GM19023 (cell line): ENCODE data around the gene ZNF778.

ENCODE experiments used
- ATAC-seq: cut with Tn5 transposase; IDR thresholded peaks from one replicate; pipeline ENCODE4 v1.9.1; 2021; ENCODE audit warnings: mild to moderate bottlenecking, moderate library complexity; ENCODE audit not compliant: unreplicated experiment

The ZNF778 gene

DNA sequence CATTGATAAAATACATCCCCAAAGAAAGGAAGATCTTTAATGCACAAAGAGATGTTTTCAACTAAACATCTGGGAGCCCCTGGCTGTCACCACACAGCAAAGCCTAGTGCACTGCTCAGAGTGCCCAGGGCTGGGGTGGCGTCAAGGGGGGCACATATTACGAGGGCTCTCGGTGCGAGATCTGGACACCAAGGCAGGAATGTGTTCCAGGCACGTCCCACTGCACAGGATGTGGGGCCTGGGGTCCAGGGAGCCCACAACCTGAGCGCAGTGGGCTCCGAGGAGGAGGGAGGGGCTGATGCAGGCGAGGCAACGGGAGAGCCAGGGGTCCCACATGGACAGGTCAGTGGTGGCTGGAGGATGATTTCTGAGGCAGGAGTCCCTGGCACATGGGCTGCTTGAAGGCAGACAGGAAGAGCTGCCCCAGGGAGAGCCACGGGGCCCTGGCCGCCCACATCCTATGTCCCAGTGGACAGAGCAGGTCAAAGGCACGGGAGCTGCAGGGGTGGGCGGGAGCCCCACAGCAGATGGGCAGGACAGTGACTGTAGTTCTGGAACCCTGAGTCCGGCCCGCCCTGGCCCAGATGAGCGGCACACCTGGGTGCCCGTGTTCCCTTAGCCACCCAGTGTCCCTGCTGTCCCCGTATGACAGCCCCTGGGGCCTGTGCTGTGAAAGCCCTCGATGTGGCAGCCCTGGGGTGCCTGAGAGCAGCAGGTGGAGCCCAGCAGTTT is 56.4 kb downstream of the ZNF778 start:
- no peak for ATAC-seq

DNA sequence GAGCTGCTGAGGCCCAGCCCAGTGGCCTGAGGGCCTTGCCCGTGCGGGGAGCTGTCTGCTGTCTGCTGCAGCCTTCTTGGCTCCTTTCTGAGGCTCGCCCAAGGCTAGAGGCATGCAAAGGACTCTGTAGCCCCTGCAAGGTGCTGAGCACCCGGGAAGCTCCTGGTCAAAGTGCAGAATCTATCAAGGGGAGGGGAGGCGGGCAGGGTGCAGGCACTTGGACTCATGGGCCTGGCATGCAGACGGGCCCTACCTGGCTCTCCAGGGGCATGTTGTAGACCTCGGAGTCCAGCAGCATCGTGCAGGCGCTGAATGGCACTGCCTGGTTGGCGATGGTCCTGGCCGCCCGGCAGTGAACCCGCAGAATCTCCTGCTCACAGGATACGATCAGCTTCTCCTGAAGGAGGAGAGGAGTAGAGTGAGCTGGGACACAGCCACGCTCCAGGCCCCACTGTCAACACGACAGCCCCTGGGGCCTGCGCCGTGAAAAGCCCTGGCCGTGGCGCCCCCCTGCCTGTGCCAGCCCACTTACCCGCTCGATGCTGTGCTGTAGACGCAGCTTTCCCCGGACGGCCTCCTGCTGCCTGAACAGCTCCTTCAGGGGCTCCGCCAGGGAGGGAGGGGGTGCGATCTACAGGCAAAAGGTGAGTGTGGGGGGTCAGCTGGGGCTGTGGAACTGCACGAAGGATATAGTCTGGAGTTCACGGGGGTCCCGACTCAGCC is 57.2 kb downstream of the ZNF778 start:
- ATAC-seq = no peak

DNA sequence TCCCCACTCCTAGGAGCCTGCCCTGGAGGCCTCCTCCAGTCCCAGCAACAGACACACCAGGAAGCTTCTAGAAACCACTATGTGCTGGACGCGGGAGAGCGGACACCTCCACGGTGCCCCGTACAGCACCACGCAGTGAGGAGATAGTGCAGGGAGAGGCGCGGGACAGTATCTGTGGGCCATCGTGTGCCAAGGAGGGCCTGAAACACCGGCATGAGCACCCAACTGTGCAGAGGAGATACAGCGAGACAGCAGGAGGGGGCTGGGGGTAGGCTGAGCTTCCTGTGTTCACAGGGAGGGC is 57.7 kb downstream of the ZNF778 start:
- no peak for ATAC-seq

DNA sequence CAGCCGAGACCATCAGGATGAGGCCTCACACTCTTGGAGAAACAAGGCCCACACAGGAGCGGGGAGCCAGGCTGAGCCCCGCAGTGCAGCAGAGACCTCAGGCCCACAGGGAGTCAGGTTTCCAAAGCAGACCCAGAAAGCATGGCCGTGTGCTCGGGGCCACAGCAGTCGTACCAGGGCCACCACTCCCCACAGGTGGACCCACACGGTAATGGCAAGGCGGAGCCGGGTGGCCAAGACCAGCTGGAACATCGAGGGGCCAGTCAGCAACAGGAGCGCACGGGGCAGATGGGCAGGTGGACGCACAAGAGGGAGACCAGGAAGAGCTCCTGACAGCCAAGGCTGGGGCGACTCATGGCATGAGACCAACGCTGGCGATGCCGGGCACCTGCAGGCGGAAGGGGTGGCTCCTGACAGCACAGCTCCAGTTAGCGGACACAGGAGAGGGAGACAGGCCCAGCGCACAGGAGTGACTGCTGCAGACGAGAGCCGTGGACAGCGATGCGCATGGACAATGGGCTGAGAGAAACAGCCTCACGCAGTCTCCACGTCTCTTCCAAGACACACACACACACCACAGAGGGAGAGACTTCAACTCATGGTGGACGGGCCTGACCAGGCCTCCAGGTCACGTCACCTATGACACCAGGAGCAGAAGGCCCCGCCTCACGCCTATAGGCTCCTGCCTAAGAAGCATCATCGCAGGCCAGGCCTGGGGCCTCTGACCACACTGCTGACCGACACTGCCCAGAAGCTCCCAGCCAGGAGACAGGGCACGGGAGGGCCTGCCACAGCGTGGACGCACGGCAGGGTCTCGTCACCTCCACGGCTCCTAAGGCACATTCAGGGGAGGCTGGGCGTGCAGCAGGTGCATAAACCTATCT is 58.6 kb downstream of the ZNF778 start:
- no peak for ATAC-seq

DNA sequence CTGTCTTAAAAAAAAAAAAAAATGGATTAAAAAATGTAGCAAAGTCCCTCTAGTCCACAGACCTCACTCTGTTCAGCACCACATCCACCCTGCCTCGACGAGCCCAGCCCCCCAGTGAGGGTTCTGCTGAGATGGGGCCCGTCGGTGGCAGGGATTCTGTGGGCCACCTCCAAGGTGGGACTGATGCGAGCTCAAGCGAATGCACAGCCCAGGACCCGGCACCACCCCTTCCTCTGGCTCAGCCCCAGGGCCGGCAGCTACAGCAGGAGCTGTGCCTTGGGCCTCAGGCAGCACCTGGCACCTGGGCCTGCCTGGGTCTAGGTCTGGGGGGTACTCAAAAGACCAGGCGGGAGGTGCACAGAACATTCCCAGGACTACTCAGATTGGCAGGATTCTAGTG is 59.5 kb downstream of the ZNF778 start:
- no peak for ATAC-seq

DNA sequence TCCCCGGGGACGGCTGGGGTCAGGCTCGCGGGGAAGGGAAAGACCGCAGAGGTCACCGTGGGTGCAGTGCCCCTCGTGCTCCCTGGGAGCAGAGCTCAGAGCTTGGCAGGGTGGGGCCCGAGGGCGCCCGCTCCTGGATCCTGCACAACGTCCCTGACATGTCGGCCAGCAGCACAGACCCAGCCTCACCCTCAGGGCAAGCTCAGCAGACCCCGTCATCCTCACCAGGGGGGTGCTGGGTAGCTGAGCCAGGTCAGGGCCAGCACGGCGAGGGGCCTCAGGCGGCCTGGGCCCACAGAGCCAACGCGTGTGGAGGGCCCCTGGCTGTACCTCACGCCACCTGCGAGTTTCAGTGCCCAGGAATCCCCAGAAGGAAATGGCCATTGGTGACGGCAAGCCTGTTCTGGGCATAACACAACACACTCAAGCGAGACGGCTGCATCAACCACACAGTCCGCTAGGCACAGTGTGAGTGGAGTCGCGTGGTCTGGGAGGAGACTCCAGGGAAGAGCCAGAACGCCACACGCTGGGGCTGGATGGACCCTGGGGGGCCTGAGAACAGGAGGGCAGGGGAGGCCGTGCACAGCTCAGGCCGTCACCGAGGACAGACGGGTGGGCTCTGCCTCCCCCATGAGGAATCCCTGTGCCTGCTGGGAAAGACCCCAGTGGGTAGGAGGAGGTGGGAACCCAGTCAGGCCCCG is 60.3 kb downstream of the ZNF778 start:
- no peak for ATAC-seq

DNA sequence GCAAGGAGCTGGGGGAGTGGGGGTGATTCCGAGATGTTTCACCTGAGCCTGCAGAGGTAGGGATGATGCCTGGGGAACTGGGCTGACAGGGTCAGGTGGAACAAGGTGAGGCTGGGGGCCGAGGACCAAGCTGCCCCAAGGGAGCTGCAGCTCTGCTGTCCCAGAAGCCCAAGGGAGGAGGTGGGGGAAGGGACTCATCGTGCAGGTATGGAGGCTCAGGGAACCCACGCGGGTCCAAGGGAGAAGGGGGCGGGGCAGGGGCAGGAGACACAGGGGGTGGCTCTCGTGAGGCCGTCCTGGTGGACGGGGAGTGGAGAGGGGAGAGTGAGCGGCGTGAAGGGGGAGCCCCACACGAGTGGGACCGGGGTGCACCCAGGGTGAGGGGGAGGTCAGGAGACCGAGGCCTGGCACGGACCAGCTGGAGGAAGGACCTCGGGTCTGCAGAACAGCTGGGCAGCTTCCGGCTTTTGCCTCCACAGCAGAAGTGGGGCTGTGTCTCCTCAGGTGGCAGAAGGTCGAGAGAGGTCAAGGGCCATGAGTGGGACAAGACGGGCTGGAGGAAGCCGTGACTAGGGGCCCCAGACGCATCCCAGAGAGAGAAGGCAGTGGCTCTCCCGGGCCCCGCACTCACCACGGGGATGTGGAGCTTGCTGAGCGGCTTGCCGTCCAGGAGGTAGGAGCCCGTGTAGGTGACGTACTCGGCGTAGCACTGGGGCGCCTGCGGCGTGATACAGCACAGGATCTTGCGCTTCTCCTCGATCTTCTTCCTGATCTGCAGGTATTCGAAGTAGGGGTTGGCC is 61.1 kb downstream of the ZNF778 start:
- ATAC-seq = no peak

DNA sequence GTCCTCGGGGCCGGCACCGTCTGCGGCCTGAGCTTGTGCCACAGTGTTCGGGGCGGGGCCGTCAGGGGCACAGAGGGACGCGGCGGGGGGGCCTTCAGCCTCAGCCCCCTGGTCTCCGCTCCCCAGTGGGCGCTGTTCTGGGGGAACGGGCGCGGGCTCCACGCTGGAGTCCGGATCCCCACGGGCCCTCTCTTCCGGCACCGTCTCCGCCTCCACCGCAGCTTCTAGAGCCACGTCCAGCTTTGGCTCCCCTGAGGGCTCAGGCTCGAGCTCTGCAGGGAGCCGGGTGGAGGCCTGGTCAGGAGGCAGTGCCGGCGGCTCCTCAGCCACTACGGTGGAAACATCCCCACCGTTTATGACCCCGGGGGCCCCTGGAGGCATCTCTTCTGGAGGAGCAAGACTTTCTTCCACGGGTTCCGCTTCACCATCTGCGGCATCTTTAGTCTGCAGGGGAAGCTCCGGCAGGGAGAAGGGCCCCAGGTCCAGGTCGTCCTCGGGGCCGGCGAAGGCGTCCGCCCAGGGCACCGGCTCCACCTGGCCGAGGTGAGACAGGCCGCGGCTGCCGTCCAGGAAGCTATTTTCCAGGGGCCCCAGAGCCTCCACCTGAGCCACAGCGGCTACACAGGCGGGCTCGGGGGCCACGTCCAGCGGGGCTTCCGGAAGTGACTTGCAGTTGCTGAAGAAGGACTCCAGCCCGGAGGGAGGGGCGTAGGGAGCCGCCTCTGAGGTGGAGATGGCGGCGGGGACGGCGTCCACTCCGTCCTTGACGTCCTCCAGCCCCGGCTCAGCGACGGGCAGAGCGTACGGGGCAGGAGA is 62.4 kb downstream of the ZNF778 start:
- no peak for ATAC-seq

DNA sequence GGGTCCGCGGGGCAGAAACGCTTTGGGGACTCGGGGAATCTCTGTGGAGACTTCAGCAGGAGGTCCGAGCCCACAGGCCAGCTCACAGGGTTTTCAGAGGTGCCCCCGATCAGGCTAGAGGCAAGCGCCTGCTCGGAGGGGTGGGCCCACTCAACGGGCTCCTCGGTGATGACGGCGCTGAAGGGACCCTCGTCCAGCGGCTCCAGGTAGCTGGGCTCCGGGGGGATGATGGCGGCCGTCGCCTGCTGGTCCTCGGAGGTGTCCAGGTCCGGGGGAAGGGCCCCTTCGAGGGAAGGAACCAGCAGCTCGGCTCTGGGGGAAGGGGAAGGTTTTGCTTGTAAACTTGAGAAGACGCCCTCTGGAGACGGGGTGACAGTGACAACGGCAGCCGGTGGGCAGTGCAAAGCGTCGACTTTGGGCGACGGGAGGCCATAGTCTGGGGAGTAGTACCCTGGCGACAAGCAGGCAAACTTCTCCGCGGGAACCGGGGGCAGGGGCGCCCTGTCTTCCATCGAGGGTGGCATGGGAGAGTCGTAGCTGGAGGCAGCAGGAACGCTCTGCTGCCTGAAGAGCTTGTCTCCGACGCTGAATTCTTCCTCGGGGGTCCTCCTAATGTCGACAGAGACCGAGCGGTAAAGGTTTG is 63.2 kb downstream of the ZNF778 start:
- ATAC-seq = no peak

DNA sequence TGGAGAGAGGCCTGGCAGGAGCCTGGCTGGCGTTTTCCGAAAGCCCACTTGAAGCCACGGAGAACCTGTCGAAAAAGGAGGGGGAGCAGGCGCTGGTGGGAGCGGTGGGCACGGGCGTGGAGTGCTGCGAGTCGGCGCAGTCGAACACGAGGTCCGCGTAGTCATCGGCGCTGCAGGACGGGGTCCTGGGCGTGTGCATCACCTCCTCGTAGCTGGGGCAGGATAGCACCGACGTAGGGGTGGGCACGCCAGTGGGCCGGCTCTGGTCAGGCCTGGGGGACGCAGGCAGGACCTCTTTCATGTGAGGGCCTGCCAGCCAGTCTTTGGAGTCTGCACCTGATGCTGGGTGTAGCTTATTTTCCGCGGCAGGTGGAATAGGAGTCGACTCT is 63.7 kb downstream of the ZNF778 start:
- no peak for ATAC-seq

DNA sequence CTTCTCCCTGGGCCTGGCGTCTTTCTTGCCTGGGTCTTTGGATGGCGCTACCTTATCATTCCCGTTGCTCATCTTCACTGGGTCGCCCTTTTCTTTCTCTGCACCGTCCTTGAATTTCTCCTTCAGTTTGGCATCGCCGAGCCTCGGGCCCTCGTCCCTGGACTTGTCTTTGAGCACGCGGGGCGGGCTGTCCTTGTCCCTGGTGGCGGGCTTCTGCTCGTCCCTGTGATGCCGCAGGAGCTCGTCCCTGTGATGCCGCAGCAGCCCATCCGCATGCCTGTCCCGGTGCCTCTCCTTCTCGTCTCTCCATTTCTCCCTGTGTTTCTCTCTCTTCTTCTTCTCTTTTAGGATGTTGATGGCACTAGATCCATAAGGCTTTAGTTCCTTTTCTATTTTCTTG is 64.3 kb downstream of the ZNF778 start:
- no peak for ATAC-seq

DNA sequence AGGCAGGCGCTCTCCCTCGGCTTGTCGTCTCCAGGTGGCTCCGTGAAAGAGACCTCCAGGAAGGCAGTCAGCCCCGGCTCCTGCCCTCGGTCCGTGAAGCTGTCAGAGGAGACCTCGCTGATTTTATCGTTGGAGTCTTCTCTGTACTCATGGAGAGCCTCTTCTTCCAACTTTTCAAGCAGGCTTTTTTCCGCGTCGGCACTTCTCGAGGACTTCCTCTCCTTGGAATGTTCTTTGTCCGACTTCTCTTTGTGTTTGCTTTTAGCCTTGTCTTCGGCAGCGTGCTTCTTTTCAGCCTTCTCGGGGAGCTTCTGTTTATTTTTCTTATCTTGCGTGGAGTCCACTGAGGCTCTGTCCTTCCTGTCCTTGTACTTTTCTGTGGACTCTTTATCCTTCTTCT is 65.0 kb downstream of the ZNF778 start:
- no peak for ATAC-seq

DNA sequence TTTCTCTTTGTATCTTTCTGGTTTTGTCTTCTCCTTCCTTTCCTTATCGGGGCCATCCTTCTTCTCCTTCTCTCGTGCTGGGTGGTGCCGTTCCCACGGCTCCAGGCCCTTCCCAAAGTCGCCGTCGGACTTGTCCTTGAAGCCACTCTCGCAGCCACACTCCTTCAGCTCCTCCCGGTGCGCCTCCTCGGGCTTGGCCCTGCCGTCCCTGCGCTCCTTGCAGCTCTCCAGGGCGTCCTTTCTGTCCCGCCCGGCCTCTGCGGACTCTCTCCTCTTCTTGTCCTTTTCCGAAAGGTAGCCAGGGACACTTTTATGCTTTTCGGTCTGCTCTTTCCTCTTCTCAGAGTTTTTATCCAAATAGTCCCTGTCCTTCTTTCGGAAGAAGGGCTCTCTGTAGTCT is 65.9 kb downstream of the ZNF778 start:
- ATAC-seq = no peak

DNA sequence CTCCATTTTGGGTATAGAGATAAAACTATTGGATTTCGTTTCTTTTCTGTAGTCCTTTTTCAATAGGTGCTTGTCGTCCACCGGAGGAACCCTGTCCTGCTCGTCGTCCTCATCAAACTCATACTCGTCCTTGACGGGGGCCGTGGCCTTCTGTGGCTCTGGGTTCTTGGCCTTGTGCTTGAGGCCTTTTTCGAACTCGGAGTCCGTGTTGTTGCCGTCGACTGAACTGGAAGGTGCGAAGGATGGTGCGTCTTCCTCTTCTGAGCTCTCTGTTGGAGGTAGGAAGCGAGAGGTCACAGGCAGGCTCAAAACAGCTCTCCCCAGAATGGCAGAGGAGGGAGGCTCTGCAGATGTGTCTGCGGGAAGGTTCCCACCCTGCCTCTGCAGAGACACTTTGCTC is 67.9 kb downstream of the ZNF778 start:
- no peak for ATAC-seq

DNA sequence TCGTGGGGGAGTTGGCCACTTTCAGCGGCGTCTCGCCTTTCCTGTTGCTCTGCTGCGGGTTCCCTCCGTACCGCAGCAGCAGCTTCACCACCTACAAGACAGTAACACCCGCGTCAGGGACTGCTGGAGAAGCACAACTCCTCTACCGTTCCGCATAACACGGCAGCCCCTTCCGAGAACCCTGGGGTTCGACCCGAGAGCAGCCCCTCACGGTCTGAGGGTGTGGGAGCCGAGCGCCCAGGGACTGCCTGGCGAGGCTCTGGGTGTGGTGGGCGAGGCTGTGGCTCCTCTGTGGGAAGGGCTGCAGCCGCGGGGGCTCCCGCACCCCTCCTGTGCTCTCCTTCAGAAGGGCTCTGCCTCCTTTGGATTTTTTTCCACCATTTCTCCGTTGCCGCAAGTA is 68.6 kb downstream of the ZNF778 start:
- no peak for ATAC-seq
